ENCODE measurements around the gene WDR74. TPM values are rescaled to one million over a fixed set of nuclear protein-coding genes. Genes with fewer than 3 reads are reported as not detected.

The WDR74 gene
- total and polyA plus RNA-seq, 2 of the 13 experiments (the other 11 are each of a cell fraction or from before 2014, with no cell fraction given), result 77.0 to 83.3 TPM

- no peak for TF ChIP-seq ZNF646 (CRISPR knock-in tag; IDR thresholded peaks at IDR 0.05)
- no peak for TF ChIP-seq STAG1 (CRISPR knock-in tag; IDR thresholded peaks at IDR 0.05)
- TF ChIP-seq PLSCR1 (CRISPR knock-in tag; IDR thresholded peaks at IDR 0.05; ENCODE audit: borderline replicate concordance), result no peak
- no peak for TF ChIP-seq SMARCC2 (IDR thresholded peaks at IDR 0.05)
- TF ChIP-seq ZNF597 (CRISPR knock-in tag; IDR thresholded peaks at IDR 0.05), result no peak
- TF ChIP-seq CHCHD3 (CRISPR knock-in tag; IDR thresholded peaks at IDR 0.05), result no peak
- no peak for TF ChIP-seq ZNF775 (CRISPR knock-in tag; IDR thresholded peaks at IDR 0.05; ENCODE audit: borderline replicate concordance)
- TF ChIP-seq NCOR1 (IDR thresholded peaks at IDR 0.05; ENCODE audit: borderline replicate concordance, low read length), result no peak
- TF ChIP-seq SOX6 (IDR thresholded peaks at IDR 0.05), result no peak
- TF ChIP-seq SOX6 (CRISPR knock-in tag; IDR thresholded peaks at IDR 0.05), result peak; percentile 54
- peak; percentile 87 for TF ChIP-seq YEATS4 (CRISPR knock-in tag; IDR thresholded peaks at IDR 0.05; ENCODE audit: borderline replicate concordance)
- no peak; the same call in 1 of the 2 replicates for TF ChIP-seq ZBED4 (CRISPR knock-in tag; IDR thresholded peaks at IDR 0.05; ENCODE audit: borderline replicate concordance)
- no peak for TF ChIP-seq RARG (CRISPR knock-in tag; IDR thresholded peaks at IDR 0.05; ENCODE audit: low read depth)
- peak; percentile 61; the same call in 1 of the 2 replicates for TF ChIP-seq ZNF333 (CRISPR knock-in tag; IDR thresholded peaks at IDR 0.05; ENCODE audit: borderline replicate concordance)
- TF ChIP-seq RXRB (CRISPR knock-in tag; IDR thresholded peaks at IDR 0.05; ENCODE audit: borderline replicate concordance), result peak; percentile 68
Measured at GRCh38 chr11:62805076-62805892, 34.1 kb downstream of the WDR74 start, which contains the start of gene NXF1 (continued).

Data from HepG2 (cell line).